ENCODE results near the gene EWSR1.
"Not testable (repeated sequence)": the region's sequence is repeated elsewhere in the genome, so short reads cannot be mapped to it uniquely, and the experiment has no call there.

Gene EWSR1

GRCh38 chr22:29267858-29268510 lies at the start of gene EWSR1, which contains the start of gene RHBDD3:
Gene EWSR1 (plus strand): TSS chr22:29268268. CDS start chr22:29268337, 69 bp downstream.
Gene RHBDD3 (minus strand): TSS chr22:29267981. CDS start chr22:29265626, 2,355 bp downstream.
- peak; percentile 94 for DNase-seq

GRCh38 chr22:29218758-29219408 lies 49.2 kb upstream of the EWSR1 start:
- no peak for DNase-seq

- not testable (repeated sequence) for DNase-seq
These were observed 48.7 kb upstream of the EWSR1 start for GRCh38 chr22:29219409-29219782.

GRCh38 chr22:29219881-29220670 lies 48.0 kb upstream of the EWSR1 start:
- DNase-seq: no peak

GRCh38 chr22:29224121-29224858 lies 43.8 kb upstream of the EWSR1 start:
- DNase-seq: no peak

GRCh38 chr22:29224859-29225410 lies 43.1 kb upstream of the EWSR1 start:
- DNase-seq: no peak

- no peak for DNase-seq
These were observed 42.5 kb upstream of the EWSR1 start for GRCh38 chr22:29225422-29226090.

GRCh38 chr22:29226351-29226981 lies 41.6 kb upstream of the EWSR1 start:
- DNase-seq: no peak

GRCh38 chr22:29230972-29231875 lies 36.8 kb upstream of the EWSR1 start:
- DNase-seq: no peak

- DNase-seq: no peak
These were observed 35.8 kb upstream of the EWSR1 start for GRCh38 chr22:29231971-29232959.

- DNase-seq: no peak
These were observed 34.7 kb upstream of the EWSR1 start for GRCh38 chr22:29233277-29233877.

- DNase-seq: not testable (repeated sequence)
These were observed 27.6 kb upstream of the EWSR1 start for GRCh38 chr22:29240481-29240880.

GRCh38 chr22:29243874-29244446 lies 24.1 kb upstream of the EWSR1 start:
- DNase-seq: no peak

GRCh38 chr22:29244785-29245625 lies 23.1 kb upstream of the EWSR1 start:
- no peak for DNase-seq

- peak; percentile 65 for DNase-seq
These were observed 22.3 kb upstream of the EWSR1 start for GRCh38 chr22:29245626-29246385.

GRCh38 chr22:29247891-29248290 lies 20.2 kb upstream of the EWSR1 start:
- not testable (repeated sequence) for DNase-seq

- no peak for DNase-seq
These were observed 16.8 kb upstream of the EWSR1 start for GRCh38 chr22:29251265-29251664.
